ENCODE measurements around the gene MAPK10. TPM values are rescaled to one million over a fixed set of nuclear protein-coding genes. Genes with fewer than 3 reads are reported as not detected.

The MAPK10 gene
- total RNA-seq, 4 donors from 2014 or later = 0.15 to 1.5 (median 0.35) TPM; not detected in 1

- in situ Hi-C loops (cut with MboI; ENCODE audit: low sequenced_read_pairs in 4 of 4) = loop anchor here in 1 of 4 donors (25.0 kb wide), 1 partner anchor 164 kb away; no protein-coding TSS in a partner anchor
- Histone ChIP-seq H3K27me3 (no peaks in the 10 kb centered on the region), H3K36me3 (no peaks in the 10 kb centered on the region), H3K4me3 (no peak overlapping the region), H3K9me3 (no peaks in the 10 kb centered on the region), H3K4me1 (no peaks in the 10 kb centered on the region), H3K27ac (no peak overlapping the region)
- no peak for ATAC-seq
- TF ChIP-seq, protein P1, sequence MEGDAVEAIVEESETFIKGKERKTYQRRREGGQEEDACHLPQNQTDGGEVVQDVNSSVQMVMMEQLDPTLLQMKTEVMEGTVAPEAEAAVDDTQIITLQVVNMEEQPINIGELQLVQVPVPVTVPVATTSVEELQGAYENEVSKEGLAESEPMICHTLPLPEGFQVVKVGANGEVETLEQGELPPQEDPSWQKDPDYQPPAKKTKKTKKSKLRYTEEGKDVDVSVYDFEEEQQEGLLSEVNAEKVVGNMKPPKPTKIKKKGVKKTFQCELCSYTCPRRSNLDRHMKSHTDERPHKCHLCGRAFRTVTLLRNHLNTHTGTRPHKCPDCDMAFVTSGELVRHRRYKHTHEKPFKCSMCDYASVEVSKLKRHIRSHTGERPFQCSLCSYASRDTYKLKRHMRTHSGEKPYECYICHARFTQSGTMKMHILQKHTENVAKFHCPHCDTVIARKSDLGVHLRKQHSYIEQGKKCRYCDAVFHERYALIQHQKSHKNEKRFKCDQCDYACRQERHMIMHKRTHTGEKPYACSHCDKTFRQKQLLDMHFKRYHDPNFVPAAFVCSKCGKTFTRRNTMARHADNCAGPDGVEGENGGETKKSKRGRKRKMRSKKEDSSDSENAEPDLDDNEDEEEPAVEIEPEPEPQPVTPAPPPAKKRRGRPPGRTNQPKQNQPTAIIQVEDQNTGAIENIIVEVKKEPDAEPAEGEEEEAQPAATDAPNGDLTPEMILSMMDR (IDR thresholded peaks at IDR 0.05 in 4 of 5, conservative IDR thresholded peaks at IDR 0.05 in 1 of 5) = no peak
- TF ChIP-seq POLR2A (IDR thresholded peaks at IDR 0.05) = no peak
- intact Hi-C loops (cut with DNase I; ENCODE audit: low total_unique reads) = no loop called here
- no peak for DNase-seq
Observed at GRCh38 chr4:85951099-85951498, 408.8 kb downstream of the MAPK10 start.

- in situ Hi-C loops (cut with MboI; ENCODE audit: low sequenced_read_pairs in 4 of 4) = no loop called here
- no peaks in the 10 kb centered on the region for H3K36me3 ChIP-seq
- no peaks in the 10 kb centered on the region for H3K4me1 ChIP-seq
- H3K9me3 ChIP-seq = no peaks in the 10 kb centered on the region
- DNase-seq (no peak), ATAC-seq (no peak)
- no peak overlapping the region for H3K27ac ChIP-seq
- TF ChIP-seq, protein P1 (IDR thresholded peaks at IDR 0.05 in 4 of 5, conservative IDR thresholded peaks at IDR 0.05 in 1 of 5) = no peak
- intact Hi-C loops (cut with DNase I; ENCODE audit: low total_unique reads) = no loop called here
- no peaks in the 10 kb centered on the region for H3K27me3 ChIP-seq
- H3K4me3 ChIP-seq = no peak overlapping the region
Observed at GRCh38 chr4:85946821-85947220, 413.0 kb downstream of the MAPK10 start.

GRCh38 chr4:85942107-85942506 lies 417.7 kb downstream of the MAPK10 start:
- Histone ChIP-seq H3K27ac (no peak overlapping the region), H3K9me3 (no peaks in the 10 kb centered on the region), H3K36me3 (no peaks in the 10 kb centered on the region), H3K27me3 (no peaks in the 10 kb centered on the region), H3K4me3 (no peak overlapping the region), H3K4me1 (no peaks in the 10 kb centered on the region)
- in situ Hi-C loops (cut with MboI; ENCODE audit: low sequenced_read_pairs in 4 of 4) = no loop called here
- DNase-seq = no peak
- TF ChIP-seq POLR2A (IDR thresholded peaks at IDR 0.05) = no peak
- TF ChIP-seq, protein P1 (IDR thresholded peaks at IDR 0.05 in 4 of 5, conservative IDR thresholded peaks at IDR 0.05 in 1 of 5) = no peak
- no peak for ATAC-seq
- intact Hi-C loops (cut with DNase I; ENCODE audit: low total_unique reads) = no loop called here

- in situ Hi-C loops (cut with MboI; ENCODE audit: low sequenced_read_pairs in 4 of 4) = no loop called here
- no peaks in the 10 kb centered on the region for H3K36me3 ChIP-seq
- no peak overlapping the region for H3K4me3 ChIP-seq
- no peaks in the 10 kb centered on the region for H3K9me3 ChIP-seq
- intact Hi-C loops (cut with DNase I; ENCODE audit: low total_unique reads) = no loop called here
- no peaks in the 10 kb centered on the region for H3K4me1 ChIP-seq
- DNase-seq (no peak), ATAC-seq (no peak)
- no peak for TF ChIP-seq POLR2A (IDR thresholded peaks at IDR 0.05)
- H3K27ac ChIP-seq = no peak overlapping the region
- no peaks in the 10 kb centered on the region for H3K27me3 ChIP-seq
Observed at GRCh38 chr4:85940151-85940550, 419.7 kb downstream of the MAPK10 start.

Other genes starting within 250 kb of the MAPK10 start
- gene PTPN13, start 234.3 kb upstream of the MAPK10 start, total RNA-seq = 1 to 10 TPM in 3 of 4 donors, under 1 TPM in 1; 0.87 to 2.0 (median 1.6) TPM